Jurkat, Clone E6-1 (cell line): Measurements from ENCODE around the gene TSPYL2. TPM values are rescaled to one million over a fixed set of nuclear protein-coding genes. Genes with fewer than 3 reads are reported as not detected.

Source experiments
- DNase-seq: peaks from one replicate; pipeline ENCODE4 v3.0.0-alpha.2; 2011; ENCODE audit warnings: low read depth, low spot score
- H3K4me3 ChIP-seq: 2 replicates; pipeline ENCODE4 v1.5.1; 2011; ENCODE audit warnings: mild to moderate bottlenecking, low read length, control low read depth, moderate library complexity
- polyA plus RNA-seq: library from polyadenylated mRNA; unstranded; fragments of >200 nt; gene quantifications from one replicate; pipeline ENCODE4 v1.2.1, GENCODE V29; 2012; ENCODE audit warnings: missing spikeins; ENCODE audit not compliant: insufficient read length, insufficient read depth

Gene TSPYL2
- 34.7 TPM for polyA plus RNA-seq

DNA sequence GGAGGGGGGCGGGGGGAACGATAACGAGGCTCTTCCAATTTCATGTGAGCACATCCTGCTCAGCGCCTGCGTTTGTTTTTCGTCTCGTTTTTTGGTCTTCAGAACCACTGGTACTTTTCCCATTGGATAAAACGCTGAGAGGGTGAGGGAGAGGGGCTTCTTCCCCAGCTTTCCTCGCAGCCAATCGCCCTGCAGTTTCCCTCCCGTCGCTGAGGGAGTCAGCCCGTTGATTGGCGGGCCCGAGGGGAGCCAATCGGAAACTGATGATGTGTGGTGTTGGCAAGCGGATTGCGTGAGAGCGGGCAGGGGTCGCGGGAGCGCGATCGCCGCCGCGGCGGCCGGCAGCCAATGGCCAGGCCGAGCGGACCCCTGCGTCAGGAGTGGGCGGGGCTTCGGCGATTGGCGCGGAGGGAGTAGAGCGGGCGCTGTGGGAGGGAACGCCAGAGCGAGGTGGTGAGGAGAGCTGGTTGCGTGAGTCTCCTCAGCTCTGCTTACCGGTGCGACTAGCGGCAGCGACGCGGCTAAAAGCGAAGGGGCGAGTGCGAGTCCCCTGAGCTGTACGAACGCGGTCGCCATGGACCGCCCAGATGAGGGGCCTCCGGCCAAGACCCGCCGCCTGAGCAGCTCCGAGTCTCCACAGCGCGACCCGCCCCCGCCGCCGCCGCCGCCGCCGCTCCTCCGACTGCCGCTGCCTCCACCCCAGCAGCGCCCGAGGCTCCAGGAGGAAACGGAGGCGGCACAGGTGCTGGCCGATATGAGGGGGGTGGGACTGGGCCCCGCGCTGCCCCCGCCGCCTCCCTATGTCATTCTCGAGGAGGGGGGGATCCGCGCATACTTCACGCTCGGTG is at the start of gene TSPYL2:
Gene TSPYL2 (plus strand): TSS at position 443 of the 848 bp plus-strand sequence. CDS start 132 bp downstream, at position 575.
- H3K4me3 ChIP-seq = peak within 1 kb of the TSS; percentile 58
- peak; percentile 91 for DNase-seq

DNA sequence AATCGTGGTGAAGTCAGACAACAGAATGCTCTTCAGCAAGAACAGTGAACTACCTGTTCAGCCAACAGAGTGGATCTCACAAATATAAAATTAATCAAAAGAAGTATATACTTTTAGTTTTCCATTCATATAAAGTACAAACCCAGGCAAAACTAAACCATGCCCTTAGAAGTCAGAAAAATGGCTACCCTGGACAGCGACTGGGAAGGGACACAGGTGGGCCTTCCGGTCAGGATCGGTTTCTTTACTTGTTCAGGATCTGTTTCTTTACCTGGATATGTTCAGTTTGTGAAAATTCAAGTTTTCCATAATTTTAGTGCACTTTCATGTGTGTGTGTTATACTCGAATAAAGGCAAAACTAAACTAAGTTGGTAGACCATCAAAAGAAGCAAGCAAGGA is 46.0 kb upstream of the TSPYL2 start:
- no peak for DNase-seq
- no peak overlapping the region for H3K4me3 ChIP-seq

DNA sequence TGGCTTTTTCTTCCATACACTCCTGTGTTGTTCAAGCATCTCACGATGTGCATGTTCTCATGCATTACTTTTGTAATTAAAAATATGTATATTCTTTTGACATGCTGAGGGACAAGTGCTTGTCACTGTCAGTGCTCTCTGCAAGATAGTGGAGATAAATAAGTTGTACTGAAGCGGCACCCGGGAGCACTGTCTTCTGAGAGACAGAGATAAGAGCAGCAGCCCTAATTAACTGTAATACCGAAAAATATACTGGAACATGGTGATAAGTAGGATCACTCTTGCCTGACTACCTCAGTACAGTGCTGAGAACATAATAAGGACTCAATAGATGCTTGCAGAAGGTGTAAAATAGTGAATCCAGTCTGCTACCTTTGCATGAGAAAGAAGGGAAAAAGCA is 42.9 kb upstream of the TSPYL2 start:
- DNase-seq = no peak
- no peak overlapping the region for H3K4me3 ChIP-seq

DNA sequence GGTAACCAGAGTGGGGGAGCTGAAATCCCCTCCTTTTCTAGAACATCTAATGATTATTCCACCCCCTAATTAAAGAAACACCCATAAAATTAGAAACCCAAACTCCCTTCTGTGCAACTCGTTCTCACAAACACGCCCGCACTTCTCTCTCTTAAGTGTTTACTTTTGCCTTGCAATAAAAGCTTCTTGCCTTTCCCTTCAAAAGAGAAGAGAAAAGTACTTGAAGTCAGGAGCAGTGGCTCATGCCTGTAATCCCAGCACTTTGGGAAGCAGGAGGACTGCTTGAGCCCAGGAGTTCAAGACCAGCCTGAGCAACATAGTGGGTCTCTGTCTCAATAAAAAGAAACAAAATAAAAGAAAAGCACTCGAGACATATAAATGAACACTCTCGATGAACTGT is 37.2 kb upstream of the TSPYL2 start:
- no peak overlapping the region for H3K4me3 ChIP-seq
- no peak for DNase-seq

DNA sequence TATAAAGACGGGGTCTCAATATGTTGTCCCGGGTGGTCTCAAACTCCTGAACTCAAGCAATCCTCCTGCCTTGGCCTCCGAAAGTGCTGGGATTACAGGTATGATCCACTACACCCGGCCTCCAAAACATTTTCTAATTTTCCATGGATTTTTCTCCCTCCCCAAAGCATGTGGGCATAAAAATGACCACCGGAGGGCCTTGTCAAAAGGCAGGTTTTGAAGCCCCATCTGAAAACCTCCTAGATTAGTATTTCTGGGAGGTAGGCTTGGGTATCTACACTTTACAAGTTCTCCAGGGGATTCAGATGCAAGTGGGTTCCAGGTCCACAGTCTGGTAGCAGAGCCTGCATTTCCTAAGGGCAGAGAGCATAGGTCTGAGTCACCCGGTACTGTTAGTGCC is 34.9 kb upstream of the TSPYL2 start:
- H3K4me3 ChIP-seq = no peak overlapping the region
- no peak for DNase-seq

DNA sequence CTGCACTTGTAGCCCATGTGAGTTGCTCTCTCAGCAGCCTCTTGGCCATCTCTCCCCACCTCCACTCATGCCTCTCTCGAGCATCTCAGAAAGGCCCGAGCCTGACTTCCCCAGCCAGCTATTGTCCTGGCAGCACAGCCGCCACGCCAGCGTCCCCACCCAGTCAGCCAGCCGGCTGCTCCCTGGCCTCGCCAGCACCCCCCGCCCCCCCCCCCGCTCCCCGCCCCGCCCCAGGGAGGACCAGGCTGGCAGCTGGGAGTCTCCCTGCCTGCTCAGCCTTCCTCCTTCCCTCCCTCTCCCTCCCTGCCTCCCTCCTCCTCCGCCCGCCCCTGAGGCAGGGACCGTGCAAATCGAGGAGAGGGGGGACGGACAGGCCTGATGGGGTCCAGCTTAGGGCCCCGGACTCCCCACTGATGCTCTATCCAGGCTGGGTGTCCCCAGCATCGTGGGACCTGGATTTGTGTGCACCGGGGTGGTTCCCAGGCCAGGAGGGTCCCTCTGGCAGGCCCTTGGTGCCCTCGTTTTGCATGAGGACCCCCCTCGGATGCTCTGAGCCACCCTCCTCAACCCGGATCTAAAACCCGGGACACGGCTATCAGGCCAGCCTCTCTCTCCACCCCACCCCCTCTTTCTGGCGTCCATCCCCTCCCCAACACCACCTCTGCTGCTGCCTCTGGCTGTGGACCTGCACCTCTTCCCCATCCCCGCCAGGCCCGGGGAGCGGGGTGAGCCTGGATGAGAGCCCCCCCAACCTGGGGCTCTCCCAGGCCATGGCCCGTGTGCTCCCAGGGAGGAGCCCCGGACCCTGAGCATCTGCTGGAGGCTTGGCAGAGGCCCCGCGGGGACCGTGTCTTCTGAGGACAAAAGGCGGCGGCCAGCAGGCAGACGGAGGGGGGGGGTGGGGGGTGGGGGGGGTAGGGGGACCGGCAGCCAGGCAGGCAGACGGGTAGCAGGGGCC is 33.7 kb upstream of the TSPYL2 start, which contains the start of gene GPR173:
Gene GPR173 (plus strand): TSS at position 621 of the 958 bp plus-strand sequence. CDS start 27,833 bp downstream, outside the sequence.
- no peak for DNase-seq
- no peak within 1 kb of the TSS for H3K4me3 ChIP-seq

DNA sequence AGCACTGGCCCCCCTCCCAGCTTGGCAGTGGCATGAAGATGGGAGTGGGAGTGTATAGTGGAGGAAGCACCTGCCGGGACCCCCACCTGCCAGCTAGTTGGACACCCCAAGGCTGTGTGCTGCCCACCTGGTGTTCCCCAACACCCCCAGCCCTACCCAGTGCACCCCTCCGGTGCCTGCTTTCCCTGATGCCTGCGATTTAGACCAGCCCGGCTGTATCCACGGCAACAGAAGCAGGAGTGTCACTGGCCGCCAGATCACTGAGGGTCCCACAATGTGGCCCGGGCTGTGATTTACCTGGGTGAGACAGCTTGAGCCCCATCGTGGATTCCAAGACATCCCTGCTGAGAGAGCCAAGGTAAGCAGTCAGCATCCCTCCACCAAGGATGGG is 33.0 kb upstream of the TSPYL2 start:
- H3K4me3 ChIP-seq = no peak overlapping the region

DNA sequence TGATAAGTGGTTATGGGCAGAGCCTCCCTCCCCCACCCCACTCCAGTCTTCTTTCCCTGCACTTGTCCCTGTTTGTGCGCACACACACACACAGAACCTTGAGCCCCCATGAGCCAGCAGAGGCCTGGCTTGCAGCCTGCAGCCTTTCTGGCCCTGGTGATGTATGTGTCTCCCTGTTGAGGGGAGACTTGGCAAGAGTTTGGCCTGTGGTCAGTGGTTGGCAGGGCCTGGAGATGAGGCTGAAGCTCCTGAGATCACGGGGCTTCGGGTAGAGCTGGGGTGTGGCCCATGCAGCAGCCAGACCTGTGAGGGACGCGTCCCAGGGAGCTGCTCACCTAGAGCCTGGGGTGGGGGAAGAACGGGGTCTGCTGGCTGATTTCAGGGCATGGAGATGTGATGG is 31.3 kb upstream of the TSPYL2 start:
- no peak overlapping the region for H3K4me3 ChIP-seq
- DNase-seq = no peak

More for the DNA sequence above, 33.0 kb upstream of the TSPYL2 start:
- no peak for DNase-seq

DNA sequence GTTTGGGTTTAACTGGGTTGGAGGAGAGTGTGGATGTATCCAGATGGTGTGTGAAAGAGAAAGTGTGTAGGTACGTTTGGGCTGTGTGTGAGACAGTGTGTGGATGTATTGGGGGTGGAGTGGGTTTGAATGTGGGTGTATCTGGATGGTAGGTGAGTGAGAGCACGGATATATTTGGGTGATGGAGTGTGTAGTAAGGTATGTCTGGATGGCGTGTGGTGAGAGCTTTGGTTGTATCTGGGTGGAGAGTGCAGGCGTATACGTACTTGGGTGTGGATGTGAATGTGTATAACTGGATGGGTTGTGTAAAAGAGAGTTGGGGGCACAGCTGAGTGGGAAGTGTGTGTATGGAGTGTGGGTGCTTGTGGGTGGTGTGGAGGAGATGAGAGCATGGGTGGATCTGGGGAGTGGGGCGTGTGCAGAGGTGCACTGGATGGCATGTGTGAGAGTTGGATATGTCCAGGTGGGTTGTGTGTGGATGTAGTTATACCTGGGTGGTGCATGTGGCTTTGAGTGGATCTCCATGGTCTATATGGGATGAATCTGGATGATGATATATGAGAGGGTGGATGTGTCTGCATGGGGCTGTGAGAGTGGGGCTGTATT is 26.8 kb upstream of the TSPYL2 start:
- no peak overlapping the region for H3K4me3 ChIP-seq
- DNase-seq = no peak

DNA sequence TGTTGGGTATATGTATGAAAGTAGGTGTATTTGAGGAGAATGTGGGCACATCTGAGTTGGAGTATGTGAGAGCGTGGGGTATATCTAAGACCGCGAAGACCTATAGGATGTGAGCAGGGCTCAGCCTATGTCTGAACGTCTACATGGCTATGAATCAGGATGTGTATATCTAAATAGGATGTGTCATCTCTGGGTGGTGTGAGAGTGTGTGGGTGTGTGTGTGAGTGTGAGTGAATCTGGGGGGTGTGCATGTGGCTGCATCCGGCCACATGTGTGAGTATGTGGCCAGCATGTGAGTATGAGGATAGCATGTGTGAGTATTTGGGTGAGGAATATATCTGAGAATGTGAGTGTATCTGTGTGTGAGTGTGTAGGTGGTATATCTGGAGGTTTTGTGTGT is 25.9 kb upstream of the TSPYL2 start:
- no peak overlapping the region for H3K4me3 ChIP-seq
- DNase-seq = no peak

DNA sequence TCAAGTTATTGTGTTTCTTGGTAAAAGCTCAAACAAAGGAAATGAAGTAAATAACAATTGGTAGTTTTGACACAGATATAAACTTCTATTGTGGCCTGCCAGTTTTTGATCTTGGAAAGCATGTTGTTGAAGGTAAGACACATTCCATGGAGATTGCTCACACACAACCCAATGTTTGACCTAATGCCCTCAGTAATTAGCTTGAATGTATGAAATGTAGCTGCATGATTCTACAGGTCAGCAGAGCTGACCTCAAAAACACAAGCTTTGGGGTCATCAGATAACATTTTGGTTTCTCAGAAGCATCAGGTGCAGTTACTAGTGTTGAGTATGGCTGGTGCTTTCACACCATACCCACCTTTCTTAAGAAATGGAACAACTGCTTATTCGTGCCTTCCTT is 17.1 kb upstream of the TSPYL2 start:
- DNase-seq = no peak
- no peak overlapping the region for H3K4me3 ChIP-seq

DNA sequence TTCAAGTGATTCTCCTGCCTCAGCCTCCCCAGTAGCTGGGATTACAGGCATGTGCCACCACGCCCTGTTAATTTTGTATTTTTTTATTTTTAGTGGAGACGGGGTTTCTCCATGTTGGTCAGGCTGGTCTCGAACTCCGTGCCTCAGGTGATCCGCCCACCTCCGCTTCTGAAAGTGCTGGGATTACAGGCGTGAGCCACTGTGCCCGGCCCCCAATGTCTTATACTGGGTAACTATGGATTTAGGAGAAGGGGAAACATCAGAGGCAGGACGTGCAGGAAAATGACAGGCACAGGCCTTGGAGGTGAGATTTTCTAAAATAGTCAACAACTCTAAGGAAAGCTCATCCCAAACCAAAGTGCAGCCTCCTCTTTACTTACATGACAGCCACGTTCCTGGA is 11.1 kb upstream of the TSPYL2 start:
- no peak for DNase-seq
- no peak overlapping the region for H3K4me3 ChIP-seq

DNA sequence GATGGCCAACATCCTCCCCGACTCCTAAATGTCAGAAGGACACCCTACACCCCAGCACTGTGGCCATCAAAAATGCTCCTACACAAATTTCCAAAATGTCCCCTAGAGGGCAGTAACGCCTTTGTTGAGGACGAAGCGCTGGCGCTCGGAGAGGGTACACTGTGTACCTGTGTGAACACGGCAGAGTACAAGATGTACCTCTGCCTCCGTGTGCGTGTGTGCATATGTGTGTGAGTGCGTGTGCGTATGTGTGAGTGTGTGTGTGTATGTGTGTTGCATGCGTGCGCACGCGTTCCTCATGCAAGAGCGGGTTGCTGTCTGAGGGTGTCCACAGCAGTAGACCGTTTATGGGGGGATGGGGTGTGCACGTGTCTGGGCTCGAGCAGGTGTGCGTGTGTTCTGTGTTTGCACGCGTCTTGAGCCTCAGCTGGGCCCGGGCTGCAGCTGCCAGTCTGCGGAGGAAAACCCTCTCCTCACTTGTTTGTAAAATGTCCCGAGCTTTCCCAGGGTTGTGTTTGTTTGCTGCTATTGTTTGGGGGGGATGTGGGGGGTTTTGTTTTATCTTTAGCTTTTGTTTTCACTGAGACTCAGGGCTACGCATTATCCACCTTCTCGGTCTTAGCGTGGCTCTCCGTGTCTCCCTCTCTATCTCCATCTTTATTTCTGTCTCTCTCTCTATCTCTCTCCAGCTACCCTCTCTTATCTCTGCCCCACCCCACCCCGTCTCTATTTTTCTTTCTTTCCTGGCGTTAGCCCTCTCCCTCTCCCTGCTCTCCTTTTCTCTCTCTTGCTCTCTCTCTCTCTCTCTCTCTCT is 10.4 kb upstream of the TSPYL2 start:
- peak; percentile 72 for DNase-seq
- peak overlapping the region; percentile 61 for H3K4me3 ChIP-seq

DNA sequence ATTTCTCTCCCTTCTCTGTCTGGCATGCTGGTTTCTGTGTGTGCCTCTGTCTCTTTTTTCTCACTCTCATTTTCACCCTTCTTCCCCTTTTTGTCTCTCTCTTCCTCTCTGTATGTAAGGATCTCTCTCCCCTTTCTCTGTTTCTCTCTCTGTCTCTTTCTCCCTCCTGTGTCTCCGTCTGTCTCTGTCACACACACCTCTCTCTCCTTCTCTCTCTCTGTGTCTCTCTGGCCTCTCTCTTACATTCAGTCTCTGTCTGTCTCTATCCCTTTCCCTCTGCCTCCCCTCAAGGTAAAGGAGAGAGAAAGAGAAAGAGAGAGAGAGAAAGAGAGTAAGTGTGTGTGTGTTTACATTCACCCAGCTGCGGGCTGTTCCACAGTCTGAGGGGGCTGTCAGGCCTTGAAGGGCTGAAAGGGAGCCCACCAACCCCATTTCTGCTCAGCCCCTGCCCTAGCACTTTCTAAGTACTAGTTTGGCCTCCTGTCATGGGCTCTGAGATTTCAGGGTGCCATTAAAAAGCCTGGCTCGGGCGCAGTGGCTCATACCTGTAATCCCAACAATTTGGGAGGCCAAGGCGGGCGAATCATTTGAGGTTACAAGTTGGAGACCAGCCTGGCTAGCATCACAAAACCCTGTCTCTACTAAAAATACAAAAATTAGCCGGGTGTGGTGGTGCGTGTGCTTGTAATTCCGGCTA is 9.6 kb upstream of the TSPYL2 start:
- peak overlapping the region; percentile 61 for H3K4me3 ChIP-seq
- DNase-seq = no peak

DNA sequence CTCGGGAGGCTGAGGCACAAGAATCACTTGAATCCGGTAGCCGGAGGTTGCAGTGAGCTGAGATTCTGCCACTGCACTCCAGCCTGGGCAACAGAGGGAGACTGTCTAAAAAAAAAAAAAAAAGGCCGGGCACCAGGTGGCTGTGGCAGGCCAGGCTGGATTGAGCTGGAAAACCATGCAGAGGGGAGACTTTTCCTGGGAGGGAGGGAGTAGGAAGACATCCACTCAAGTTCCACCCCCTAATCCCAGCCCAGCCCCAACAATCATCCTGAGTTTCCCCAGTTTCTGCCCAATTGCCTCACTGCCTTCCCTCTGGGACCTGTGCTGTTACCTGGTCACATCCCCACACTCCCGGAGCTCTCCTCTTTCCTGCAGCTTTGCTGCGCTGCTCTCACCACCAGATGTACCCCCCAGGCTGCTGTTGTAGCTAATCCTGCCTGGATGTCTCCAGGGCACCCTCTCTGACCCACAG is 9.0 kb upstream of the TSPYL2 start:
- no peak overlapping the region for H3K4me3 ChIP-seq
- DNase-seq = no peak

DNA sequence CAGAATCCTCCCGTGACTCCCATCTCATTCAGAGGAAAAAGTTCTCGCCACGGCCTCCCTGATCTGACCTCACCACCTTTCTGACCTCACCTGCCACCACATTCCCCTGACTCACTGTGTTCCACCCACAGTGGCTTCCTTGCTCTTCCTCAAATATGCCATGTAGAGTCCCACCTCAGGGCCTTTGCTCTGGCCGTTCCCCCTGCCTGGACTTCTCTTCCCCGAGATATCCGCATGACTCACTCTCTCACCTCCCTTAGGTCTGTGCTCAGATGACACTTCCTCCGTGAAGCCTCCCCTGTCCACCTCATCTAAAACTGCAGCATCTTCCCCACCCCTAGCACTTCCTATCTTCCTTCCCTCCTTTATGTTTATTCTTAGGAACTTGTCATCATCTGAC is 7.2 kb upstream of the TSPYL2 start:
- H3K4me3 ChIP-seq = no peak overlapping the region
- DNase-seq = no peak

DNA sequence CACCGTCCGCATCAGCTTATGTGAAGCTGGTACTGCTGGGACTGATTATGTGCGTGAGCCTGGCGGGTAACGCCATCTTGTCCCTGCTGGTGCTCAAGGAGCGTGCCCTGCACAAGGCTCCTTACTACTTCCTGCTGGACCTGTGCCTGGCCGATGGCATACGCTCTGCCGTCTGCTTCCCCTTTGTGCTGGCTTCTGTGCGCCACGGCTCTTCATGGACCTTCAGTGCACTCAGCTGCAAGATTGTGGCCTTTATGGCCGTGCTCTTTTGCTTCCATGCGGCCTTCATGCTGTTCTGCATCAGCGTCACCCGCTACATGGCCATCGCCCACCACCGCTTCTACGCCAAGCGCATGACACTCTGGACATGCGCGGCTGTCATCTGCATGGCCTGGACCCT is 5.5 kb upstream of the TSPYL2 start:
- H3K4me3 ChIP-seq = no peak overlapping the region
- no peak for DNase-seq
